ENCODE measurements around the gene KDM4B. TPM values are rescaled to one million over a fixed set of nuclear protein-coding genes. Genes with fewer than 3 reads are reported as not detected.

KDM4B gene
- total and polyA plus RNA-seq, 9 of the 15 experiments (the other 6 are each of a cell fraction or from before 2014, with no cell fraction given), result 0.21 to 29.9 (median 7.3) TPM

DNA sequence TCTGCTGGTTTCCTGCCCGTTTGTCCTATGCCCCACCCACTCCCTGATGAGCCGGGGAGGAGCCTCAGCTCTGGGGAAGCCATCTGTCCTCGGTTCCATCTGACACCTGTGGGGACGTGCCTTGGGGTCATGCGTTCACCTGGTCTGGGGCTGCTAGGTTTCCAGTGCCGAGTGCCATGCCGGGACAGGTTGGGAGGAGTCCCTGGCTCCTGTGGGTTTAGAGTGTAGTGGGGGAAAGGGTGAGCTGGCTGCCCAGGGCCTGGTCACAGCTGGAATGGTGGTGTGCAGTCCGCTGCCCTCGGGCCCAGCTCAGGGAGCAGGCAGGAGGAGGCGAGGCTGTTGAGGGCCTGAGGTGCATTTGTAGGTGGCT, 2.5 kb downstream of the KDM4B start:
- Histone ChIP-seq H3K4me1 (replicated peaks in 1 of 2; ENCODE audit: control insufficient read depth in 2 of 2, insufficient read depth in 2 of 2, low read length in 2 of 2) (peaks cover 22 to 56% of the 10 kb centered on the region in 2 experiments; a peak in 4 of 5 replicates), H3K9me1 (ENCODE audit: control insufficient read depth, insufficient read depth, low read length) (peaks cover 12% of the 10 kb centered on the region), H3K4me2 (ENCODE audit: insufficient read depth, low read length) (peak overlapping the region; percentile 89), H3K9ac (ENCODE audit: insufficient read depth in 1 of 2, low read depth in 2 of 2, low read length in 2 of 2) (peak overlapping the region; percentile 56 to 96), H3K79me2 (ENCODE audit: control insufficient read depth, insufficient read depth, low read length) (peaks cover 67% of the 10 kb centered on the region), H3K4me3 (peak overlapping the region; percentile 61), H2AFZ (ENCODE audit: low read depth, low read length) (peak overlapping the region; percentile 61; the same call in 1 of the 2 replicates), H4K20me1 (replicated peaks; ENCODE audit: control insufficient read depth, insufficient read depth, low read length) (peaks cover 42% of the 10 kb centered on the region), H3K9me3 (replicated peaks; ENCODE audit: control insufficient read depth, insufficient read depth, low read depth, low read length) (no peaks in the 10 kb centered on the region), H3K27me3 (ENCODE audit: control insufficient read depth in 2 of 2, insufficient read depth in 2 of 2, low read length in 2 of 2) (no peaks in the 10 kb centered on the region; a peak in 1 of 5 replicates), H3K27ac (ENCODE audit: extremely low read depth, low read depth, low read length) (peak overlapping the region; percentile 59; the same call in 2 of the 3 replicates), H3K36me3 (ENCODE audit: control insufficient read depth, insufficient read depth, low read length) (peaks cover 3% of the 10 kb centered on the region; the same call in 2 of the 3 replicates)
- ChIA-PET CTCF (ENCODE audit: low intra/inter-chr PET ratio) (no interaction called here), POLR2A (interaction anchor here (0.6 to 3.2 kb wide), 6 partner anchors 11 to 1192 kb away, joined by 3 to 10 read pairs (median 3); no protein-coding TSS in a partner anchor)
- in situ Hi-C loops (cut with MboI), result no loop called here
- 19% methylated on average over 10 of the region's 10 CpGs for WGBS (ENCODE audit: insufficient coverage, low coverage, missing lambda C conversion rate)
- no TSS peak for BruUV-seq (replicated peaks)
- TF ChIP-seq, protein P1, sequence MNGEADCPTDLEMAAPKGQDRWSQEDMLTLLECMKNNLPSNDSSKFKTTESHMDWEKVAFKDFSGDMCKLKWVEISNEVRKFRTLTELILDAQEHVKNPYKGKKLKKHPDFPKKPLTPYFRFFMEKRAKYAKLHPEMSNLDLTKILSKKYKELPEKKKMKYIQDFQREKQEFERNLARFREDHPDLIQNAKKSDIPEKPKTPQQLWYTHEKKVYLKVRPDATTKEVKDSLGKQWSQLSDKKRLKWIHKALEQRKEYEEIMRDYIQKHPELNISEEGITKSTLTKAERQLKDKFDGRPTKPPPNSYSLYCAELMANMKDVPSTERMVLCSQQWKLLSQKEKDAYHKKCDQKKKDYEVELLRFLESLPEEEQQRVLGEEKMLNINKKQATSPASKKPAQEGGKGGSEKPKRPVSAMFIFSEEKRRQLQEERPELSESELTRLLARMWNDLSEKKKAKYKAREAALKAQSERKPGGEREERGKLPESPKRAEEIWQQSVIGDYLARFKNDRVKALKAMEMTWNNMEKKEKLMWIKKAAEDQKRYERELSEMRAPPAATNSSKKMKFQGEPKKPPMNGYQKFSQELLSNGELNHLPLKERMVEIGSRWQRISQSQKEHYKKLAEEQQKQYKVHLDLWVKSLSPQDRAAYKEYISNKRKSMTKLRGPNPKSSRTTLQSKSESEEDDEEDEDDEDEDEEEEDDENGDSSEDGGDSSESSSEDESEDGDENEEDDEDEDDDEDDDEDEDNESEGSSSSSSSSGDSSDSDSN (IDR thresholded peaks at IDR 0.05; ENCODE audit: borderline replicate concordance in 1 of 2, low read depth in 2 of 2, low read length in 2 of 2), result no peak
- 0 out of 2 replicates have a peak, but pooled peaks have one; percentile 26 for TF ChIP-seq POLR2G (IDR thresholded peaks at IDR 0.05; ENCODE audit: low read depth, low read length)
- peak; percentile 31 for TF ChIP-seq MEIS2 (IDR thresholded peaks at IDR 0.05; ENCODE audit: partially characterized antibody)
- TF ChIP-seq RAD51 (IDR thresholded peaks at IDR 0.05; ENCODE audit: borderline replicate concordance, low read depth), result no peak
- peak; percentile 11; the same call in 1 of the 2 replicates for TF ChIP-seq CTBP1 (IDR thresholded peaks at IDR 0.05; ENCODE audit: borderline replicate concordance)
- TF ChIP-seq, protein P2, sequence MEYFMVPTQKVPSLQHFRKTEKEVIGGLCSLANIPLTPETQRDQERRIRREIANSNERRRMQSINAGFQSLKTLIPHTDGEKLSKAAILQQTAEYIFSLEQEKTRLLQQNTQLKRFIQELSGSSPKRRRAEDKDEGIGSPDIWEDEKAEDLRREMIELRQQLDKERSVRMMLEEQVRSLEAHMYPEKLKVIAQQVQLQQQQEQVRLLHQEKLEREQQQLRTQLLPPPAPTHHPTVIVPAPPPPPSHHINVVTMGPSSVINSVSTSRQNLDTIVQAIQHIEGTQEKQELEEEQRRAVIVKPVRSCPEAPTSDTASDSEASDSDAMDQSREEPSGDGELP (CRISPR knock-in tag; IDR thresholded peaks at IDR 0.05; ENCODE audit: borderline replicate concordance), result peak; percentile 41; the same call in 1 of the 2 replicates
- no peak for TF ChIP-seq TSC22D4 (tag; IDR thresholded peaks at IDR 0.05)
- TF ChIP-seq YY1 (IDR thresholded peaks at IDR 0.05; ENCODE audit: borderline replicate concordance in 1 of 3, control insufficient read depth in 1 of 3, extremely low read depth in 1 of 3, insufficient read depth in 3 of 3, insufficient read length in 1 of 3, insufficient replicate concordance in 2 of 3, low read depth in 1 of 3, low read length in 2 of 3), result peak in 1 of 3 experiments; percentile 10
- TF ChIP-seq ZKSCAN1 (IDR thresholded peaks at IDR 0.05; ENCODE audit: low read depth, low read length), result no peak
- TF ChIP-seq FOXK1 (CRISPR knock-in tag; IDR thresholded peaks at IDR 0.05; ENCODE audit: borderline replicate concordance), result 0 out of 2 replicates have a peak, but pooled peaks have one; percentile 33
- no peak for TF ChIP-seq GATA2 (CRISPR knock-in tag; IDR thresholded peaks at IDR 0.05)
- TF ChIP-seq RBFOX2 (IDR thresholded peaks at IDR 0.05; ENCODE audit: low read depth, low read length), result peak; percentile 39; the same call in 1 of the 2 replicates
- no peak for TF ChIP-seq BCL6 (CRISPR knock-in tag; IDR thresholded peaks at IDR 0.05)
- peak; percentile 66 to 69 (median 68) for DNase-seq (ENCODE audit: extremely low read depth in 1 of 4, low spot score in 3 of 4)
- peak; percentile 84 for FAIRE-seq
- intact Hi-C loops (cut with micrococcal nuclease), result no loop called here
- peak; percentile 38 for ATAC-seq
